OCI-LY7 (cell line): ENCODE measurements around the gene SLC16A13. TPM values are rescaled to one million over a fixed set of nuclear protein-coding genes. Genes with fewer than 3 reads are reported as not detected.

Experiments used
- BruUV-seq: library from RNA; stranded (reverse); fragments of 400-500 nt; replicated peaks from 2 replicates; lab custom pipeline; 2021; lab: Mats Ljungman, UMichigan
- CTCF ChIA-PET: fragments of 300-600 bp; sonication (Branson Sonifier 250); formaldehyde crosslinking; loops from one replicate; lab custom pipeline; 2022; ENCODE audit warnings: antibody characterized with exemption; ENCODE audit not compliant: unreplicated experiment; lab: Charles Lee
- POLR2A ChIA-PET: fragments of 300-600 bp; sonication (Branson Sonifier 250); formaldehyde crosslinking; loops from one replicate; lab custom pipeline; 2022; ENCODE audit warnings: antibody characterized with exemption; lab: Charles Lee
- DNase-seq: peaks from one replicate; pipeline ENCODE4 v3.0.0-alpha.2; 2015; ENCODE audit warnings: low spot score
- H2AFZ ChIP-seq: fragments of 200-600 bp; sonication (generic), shearing (Covaris generic); 2 replicates; pipeline ENCODE4 v1.6.1; 2014; ENCODE audit warnings: mild to moderate bottlenecking, antibody characterized with exemption, low read length, moderate library complexity
- H3K27ac ChIP-seq: fragments of 200-600 bp; sonication (generic); 2 replicates; pipeline ENCODE4 v1.5.1; 2014; ENCODE audit warnings: mixed run types, low read depth, mild to moderate bottlenecking, moderate library complexity, low read length, inconsistent platforms; ENCODE audit not compliant: poor library complexity, severe bottlenecking
- H3K36me3 ChIP-seq: fragments of 200-600 bp; sonication (generic); 2 replicates; pipeline ENCODE4 v1.6.1; 2014; ENCODE audit warnings: mild to moderate bottlenecking, antibody characterized with exemption, low read length, moderate library complexity, mixed read lengths; ENCODE audit not compliant: insufficient read depth
- H3K4me1 ChIP-seq: fragments of 200-600 bp; sonication (generic); 2 replicates; pipeline ENCODE4 v1.5.1; 2014; ENCODE audit warnings: mild to moderate bottlenecking, low read length; ENCODE audit not compliant: insufficient read depth, poor library complexity, severe bottlenecking
- H3K4me2 ChIP-seq: fragments of 200-600 bp; sonication (generic); 2 replicates; pipeline ENCODE4 v1.6.1; 2014; ENCODE audit warnings: mild to moderate bottlenecking, low read length
- H3K4me3 ChIP-seq: fragments of 200-600 bp; sonication (generic); 2 replicates; pipeline ENCODE4 v1.5.1; 2014; ENCODE audit warnings: mild to moderate bottlenecking, low read depth, low read length; ENCODE audit not compliant: poor library complexity, severe bottlenecking
- H3K79me2 ChIP-seq: fragments of 200-600 bp; sonication (generic); 2 replicates; pipeline ENCODE4 v1.6.1; 2016; ENCODE audit warnings: low read depth, mild to moderate bottlenecking, low read length, moderate library complexity, mixed read lengths; ENCODE audit not compliant: insufficient read depth
- H3K9me2 ChIP-seq: fragments of 200-600 bp; sonication (generic); 2 replicates; pipeline ENCODE4 v1.6.1; 2016; ENCODE audit warnings: mild to moderate bottlenecking, low read length, mixed read lengths; ENCODE audit not compliant: insufficient read depth
- H3K9me3 ChIP-seq: fragments of 200-600 bp; sonication (generic); 2 replicates; pipeline ENCODE4 v1.6.1; 2014; ENCODE audit warnings: mild to moderate bottlenecking, mixed run types, low read length, mixed read lengths
- H4K20me1 ChIP-seq: fragments of 200-600 bp; sonication (generic); 2 replicates; pipeline ENCODE4 v1.6.1; 2014; ENCODE audit warnings: mild to moderate bottlenecking, antibody characterized with exemption, low read length, moderate library complexity, mixed read lengths; ENCODE audit not compliant: insufficient read depth
- EZH2phosphoT487 ChIP-seq: fragments of 200-600 bp; sonication (generic); IDR thresholded peaks from 2 replicates; pipeline ENCODE4 v1.6.1; 2018; ENCODE audit warnings: low read depth, borderline replicate concordance, mild to moderate bottlenecking, mixed run types, antibody characterized with exemption, low read length, moderate library complexity, mixed read lengths
- intact Hi-C: fragments of 100-400 bp; cut with micrococcal nuclease; formaldehyde crosslinking; loops from one replicate; pipeline ENCODE4 v1.10.0; 2022; ENCODE audit not compliant: unreplicated experiment
- total RNA-seq, 2 experiments: library from RNA; depleted of rRNA in 1 of 2; stranded (reverse); fragments of >200 nt in 1 of 2; shearing (Covaris generic) in 1 of 2; gene quantifications; 2 replicates each; pipeline ENCODE4 v1.2.3, GENCODE V29; 2014 to 2022
- TF ChIP-seq, protein P1 (sequence below): fragments of 200-600 bp; sonication (generic); conservative IDR thresholded peaks from 2 replicates; pipeline ENCODE4 v1.5.1; 2014; ENCODE audit warnings: mild to moderate bottlenecking, antibody characterized with exemption, low read length, moderate library complexity, mixed read lengths

Gene SLC16A13
- total RNA-seq, 2 experiments from 2014 or later: 2.8 to 22.5 TPM

DNA sequence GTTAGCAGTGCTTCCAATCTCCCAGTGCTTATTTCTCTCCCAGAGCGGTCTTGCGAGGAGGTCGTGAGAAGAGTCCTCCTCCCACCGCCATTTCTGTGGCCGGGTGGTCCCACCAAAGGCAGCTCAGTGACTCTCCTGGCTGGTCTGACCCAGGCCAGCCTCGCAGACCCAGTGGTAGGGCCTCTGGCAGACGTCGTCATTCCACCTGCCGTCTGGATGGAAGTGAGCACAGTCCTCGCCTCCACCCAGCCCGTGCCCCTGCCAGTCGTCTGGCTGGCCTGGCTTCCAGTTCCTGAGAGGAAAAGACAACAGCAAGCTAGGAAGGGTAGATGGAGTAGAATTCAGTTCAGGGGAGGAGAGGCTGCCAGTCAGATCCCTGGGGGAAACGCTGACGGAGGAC, 39.1 kb downstream of the SLC16A13 start:
- Histone ChIP-seq H3K79me2 (no peaks in the 10 kb centered on the region), H3K27ac (no peak overlapping the region), H3K4me2 (no peak overlapping the region), H3K9me3 (no peaks in the 10 kb centered on the region), H3K4me3 (no peak overlapping the region), H3K36me3 (no peaks in the 10 kb centered on the region), H3K9me2 (no peaks in the 10 kb centered on the region), H2AFZ (no peak overlapping the region), H4K20me1 (no peaks in the 10 kb centered on the region), H3K4me1 (no peaks in the 10 kb centered on the region)
- TF ChIP-seq EZH2phosphoT487: no peak
- TF ChIP-seq, protein P1, sequence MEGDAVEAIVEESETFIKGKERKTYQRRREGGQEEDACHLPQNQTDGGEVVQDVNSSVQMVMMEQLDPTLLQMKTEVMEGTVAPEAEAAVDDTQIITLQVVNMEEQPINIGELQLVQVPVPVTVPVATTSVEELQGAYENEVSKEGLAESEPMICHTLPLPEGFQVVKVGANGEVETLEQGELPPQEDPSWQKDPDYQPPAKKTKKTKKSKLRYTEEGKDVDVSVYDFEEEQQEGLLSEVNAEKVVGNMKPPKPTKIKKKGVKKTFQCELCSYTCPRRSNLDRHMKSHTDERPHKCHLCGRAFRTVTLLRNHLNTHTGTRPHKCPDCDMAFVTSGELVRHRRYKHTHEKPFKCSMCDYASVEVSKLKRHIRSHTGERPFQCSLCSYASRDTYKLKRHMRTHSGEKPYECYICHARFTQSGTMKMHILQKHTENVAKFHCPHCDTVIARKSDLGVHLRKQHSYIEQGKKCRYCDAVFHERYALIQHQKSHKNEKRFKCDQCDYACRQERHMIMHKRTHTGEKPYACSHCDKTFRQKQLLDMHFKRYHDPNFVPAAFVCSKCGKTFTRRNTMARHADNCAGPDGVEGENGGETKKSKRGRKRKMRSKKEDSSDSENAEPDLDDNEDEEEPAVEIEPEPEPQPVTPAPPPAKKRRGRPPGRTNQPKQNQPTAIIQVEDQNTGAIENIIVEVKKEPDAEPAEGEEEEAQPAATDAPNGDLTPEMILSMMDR: no peak
- POLR2A ChIA-PET: no interaction called here
- BruUV-seq: no TSS peak
- no peak for DNase-seq
- CTCF ChIA-PET: no interaction called here
- intact Hi-C loops: no loop called here

DNA sequence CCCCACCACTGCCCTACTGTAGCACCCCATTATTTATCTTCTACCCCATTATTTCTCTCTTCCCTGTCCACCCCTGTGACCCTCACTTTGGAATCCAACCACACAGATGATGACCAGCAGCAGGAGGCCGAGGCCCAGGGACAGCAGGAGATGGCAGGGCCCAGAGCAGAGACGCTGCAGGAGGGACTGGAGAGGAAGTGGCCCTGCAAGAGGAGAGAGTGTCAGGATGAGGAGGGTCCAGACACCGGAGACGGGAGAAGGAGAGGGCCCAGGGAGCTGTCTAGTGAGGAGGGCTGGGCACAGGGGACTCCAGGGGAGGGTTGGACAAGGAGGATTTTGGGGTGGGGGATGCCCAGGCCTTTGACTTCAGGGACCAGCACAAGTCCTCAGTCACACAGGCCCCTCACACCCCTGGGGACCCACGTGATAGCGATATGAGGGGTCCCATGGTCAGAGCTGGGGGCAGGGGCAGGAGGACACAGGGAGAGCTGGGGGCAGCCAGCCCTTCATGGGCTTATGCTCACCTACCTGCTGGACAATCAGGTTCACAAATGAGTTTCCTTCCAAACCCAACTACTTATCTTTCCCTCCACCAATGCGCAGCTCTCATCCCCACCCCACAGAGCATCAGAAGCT, 42.2 kb downstream of the SLC16A13 start:
- no peak overlapping the region for H2AFZ ChIP-seq
- ChIA-PET CTCF (no interaction called here), POLR2A (no interaction called here)
- H3K4me1 ChIP-seq: no peaks in the 10 kb centered on the region
- TF ChIP-seq, protein P1: no peak
- TF ChIP-seq EZH2phosphoT487: no peak
- intact Hi-C loops: no loop called here
- H3K36me3 ChIP-seq: no peaks in the 10 kb centered on the region
- no peaks in the 10 kb centered on the region for H3K79me2 ChIP-seq
- DNase-seq: no peak
- H3K9me3 ChIP-seq: no peaks in the 10 kb centered on the region
- H3K9me2 ChIP-seq: no peaks in the 10 kb centered on the region
- no peaks in the 10 kb centered on the region for H4K20me1 ChIP-seq
- no peak overlapping the region for H3K27ac ChIP-seq
- BruUV-seq: no TSS peak
- no peak overlapping the region for H3K4me3 ChIP-seq
- no peak overlapping the region for H3K4me2 ChIP-seq

DNA sequence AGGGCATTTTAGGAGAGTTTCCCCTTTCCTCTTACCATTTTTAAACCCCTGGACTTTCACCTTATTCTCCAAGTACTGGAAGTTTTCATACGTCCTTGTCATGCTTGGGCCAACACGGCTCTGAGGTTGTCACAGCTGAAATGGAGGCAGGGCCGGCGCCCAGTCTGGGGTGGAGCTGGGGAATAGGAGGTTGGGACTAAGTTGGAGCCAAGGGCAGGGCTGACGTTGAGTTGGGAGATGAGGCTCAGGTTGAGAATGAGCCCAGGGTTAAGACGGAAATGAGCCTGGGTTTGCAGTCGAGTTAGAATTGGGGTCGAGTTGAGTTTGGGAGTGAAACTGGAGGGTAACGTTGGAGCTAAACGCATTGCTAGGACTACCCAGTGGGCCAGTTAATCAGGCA, 42.9 kb downstream of the SLC16A13 start:
- no peaks in the 10 kb centered on the region for H3K79me2 ChIP-seq
- H4K20me1 ChIP-seq: no peaks in the 10 kb centered on the region
- intact Hi-C loops: no loop called here
- no peaks in the 10 kb centered on the region for H3K9me2 ChIP-seq
- no peak overlapping the region for H3K27ac ChIP-seq
- DNase-seq: no peak
- POLR2A ChIA-PET: interaction anchor here (0.6 kb wide), 1 partner anchor 90 kb away, joined by 5 read pairs; no protein-coding TSS in a partner anchor
- H3K36me3 ChIP-seq: no peaks in the 10 kb centered on the region
- no peak overlapping the region for H3K4me2 ChIP-seq
- H3K4me1 ChIP-seq: no peaks in the 10 kb centered on the region
- no peak overlapping the region for H2AFZ ChIP-seq
- no peak overlapping the region for H3K4me3 ChIP-seq
- CTCF ChIA-PET: no interaction called here
- no peak for TF ChIP-seq EZH2phosphoT487
- TF ChIP-seq, protein P1: no peak
- no TSS peak for BruUV-seq
- no peaks in the 10 kb centered on the region for H3K9me3 ChIP-seq
